Kidney tubule cell (primary cell): Measurements from ENCODE around the gene LAMB1.
A peak's percentile ranks its signal among the peaks of the same experiment; 100 is the strongest.
"Not testable (repeated sequence)": the region's sequence is repeated elsewhere in the genome, so short reads cannot be mapped to it uniquely, and the experiment has no call there.

Source experiments
- DNase-seq: peaks from one replicate; pipeline ENCODE4 v3.0.0-alpha.2; 2018; ENCODE audit warnings: low spot score

Gene LAMB1

DNA sequence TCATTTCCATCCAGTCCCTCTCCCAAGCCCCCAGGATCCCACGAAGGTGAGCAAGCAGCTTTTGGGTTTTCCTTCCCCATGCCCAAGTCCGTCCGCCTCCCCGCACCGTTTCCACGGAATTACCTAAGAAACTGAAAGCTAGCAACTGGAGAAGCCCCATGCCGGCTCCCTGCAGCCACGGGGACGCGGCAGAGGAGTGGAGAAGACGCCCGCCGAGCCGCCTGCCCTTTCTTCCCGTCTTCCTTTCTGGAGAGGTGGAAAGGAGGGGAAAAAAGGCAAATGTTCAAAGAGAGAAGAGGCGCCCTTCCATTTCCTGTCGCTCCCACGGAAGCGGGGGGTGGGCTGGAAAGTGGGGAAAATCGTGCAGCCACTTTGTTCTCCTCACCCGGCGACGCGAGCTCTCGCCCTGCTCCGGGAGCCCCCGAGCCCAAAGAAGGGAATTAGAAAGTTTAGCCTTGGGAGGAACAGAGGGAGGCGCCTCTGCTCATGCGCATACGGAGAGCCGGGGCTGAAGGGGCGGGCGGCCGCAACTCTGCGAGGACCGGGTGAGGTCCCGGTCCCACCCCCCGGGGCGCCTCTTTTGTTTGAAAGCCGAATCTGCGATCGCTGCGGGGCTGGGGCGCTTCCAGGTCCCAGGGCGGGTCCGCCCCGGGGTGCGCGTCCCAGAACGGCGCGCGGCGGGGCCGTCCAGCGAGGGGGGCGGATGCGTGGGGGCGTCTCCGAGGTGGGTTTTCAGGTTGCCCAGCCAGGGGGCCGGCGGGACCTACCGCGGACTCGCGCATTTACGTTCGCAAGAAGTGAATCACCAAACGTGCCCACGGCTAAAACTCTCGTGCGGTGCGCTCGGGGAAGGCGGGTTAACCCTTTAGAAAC lies at the start of gene LAMB1:
Gene LAMB1, minus strand, starts transcription at position 436 of the 873 bp plus-strand sequence. Its CDS starts 276 bp downstream, at position 160.
- peak; percentile 90 for DNase-seq

GRCh38 chr7:108051454-108051853 lies 48.5 kb upstream of the LAMB1 start:
- DNase-seq = no peak

DNA sequence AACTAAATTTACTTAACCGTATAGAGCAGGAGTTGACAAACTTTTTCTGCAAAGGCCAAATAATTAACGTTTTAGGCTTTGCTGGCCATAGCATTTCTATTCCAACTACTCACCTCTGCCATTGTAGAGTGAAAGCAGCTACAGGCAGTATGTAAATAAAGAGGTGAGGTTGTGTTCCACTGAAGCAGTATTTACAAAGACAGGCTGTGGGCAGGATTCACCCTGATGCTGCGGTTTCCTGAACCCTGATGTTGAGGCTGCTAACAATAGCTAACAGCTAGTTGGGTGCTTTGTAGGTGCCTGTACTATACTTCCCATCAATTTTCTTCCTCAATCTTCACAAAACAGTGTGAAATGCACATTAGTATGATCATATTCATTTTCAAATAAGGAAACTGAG lies 47.0 kb upstream of the LAMB1 start:
- no peak for DNase-seq

DNA sequence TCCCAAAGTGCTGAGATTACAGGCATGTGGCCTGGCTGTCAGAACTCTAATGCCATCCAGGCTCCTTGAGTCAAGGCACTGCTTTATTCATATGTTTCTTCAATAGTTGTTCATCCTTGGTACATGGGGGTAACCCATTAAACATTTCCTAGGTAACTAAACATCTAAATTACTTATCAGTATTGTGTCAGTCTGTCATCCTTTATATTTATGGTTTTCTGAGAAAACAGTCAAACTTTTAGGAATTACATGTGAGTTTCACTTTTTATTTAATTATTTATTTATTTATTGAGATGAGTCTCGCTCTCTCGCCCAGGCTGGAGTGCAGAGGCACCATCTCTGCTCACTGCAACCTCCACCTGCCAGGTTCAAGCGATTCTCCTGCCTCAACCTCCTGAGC lies 45.5 kb upstream of the LAMB1 start:
- DNase-seq = no peak

DNA sequence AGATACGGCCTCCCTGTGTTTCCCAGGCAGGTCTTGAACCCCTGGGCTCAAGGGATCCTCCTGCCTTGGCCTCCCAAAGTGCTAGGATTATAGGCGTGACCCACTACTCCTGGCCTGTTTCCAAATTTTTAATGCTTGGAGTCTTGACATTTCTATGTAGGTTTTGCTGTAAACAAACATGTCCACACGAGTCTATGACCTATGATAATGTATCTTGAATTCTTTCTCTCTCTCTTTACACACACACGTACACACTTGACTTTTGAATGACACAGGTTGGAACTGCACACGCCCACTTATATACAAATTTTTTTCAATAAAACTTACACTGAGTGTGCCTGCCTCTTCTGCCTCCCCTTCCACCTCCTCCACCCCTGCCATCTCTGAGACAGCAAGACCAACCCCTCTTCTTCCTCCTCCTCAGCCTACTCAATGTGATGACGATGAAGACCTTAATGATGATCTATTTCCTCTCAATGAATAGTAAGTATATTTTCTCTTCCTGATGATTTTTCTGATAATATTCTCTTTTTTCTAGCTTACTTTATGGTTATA lies 44.1 kb upstream of the LAMB1 start:
- no peak for DNase-seq

DNA sequence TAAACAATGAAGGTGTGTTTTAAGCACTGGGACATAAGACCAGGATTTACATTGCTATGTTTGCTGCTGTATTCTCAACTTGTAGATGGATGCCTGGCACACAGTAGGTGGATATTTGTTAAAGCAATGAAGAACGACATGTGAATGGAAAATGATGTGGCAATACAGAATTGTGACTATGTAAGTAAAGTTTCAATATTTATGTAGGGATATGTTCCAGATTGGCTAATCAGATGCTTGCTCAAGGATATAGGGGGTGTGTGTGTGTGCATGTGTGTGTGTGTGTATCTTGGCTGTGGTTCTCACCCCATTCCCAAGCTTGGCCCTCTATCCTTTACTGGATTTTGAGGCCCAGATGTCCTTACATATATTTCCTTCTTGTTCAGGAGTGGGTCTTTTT lies 42.7 kb upstream of the LAMB1 start:
- DNase-seq = no peak

DNA sequence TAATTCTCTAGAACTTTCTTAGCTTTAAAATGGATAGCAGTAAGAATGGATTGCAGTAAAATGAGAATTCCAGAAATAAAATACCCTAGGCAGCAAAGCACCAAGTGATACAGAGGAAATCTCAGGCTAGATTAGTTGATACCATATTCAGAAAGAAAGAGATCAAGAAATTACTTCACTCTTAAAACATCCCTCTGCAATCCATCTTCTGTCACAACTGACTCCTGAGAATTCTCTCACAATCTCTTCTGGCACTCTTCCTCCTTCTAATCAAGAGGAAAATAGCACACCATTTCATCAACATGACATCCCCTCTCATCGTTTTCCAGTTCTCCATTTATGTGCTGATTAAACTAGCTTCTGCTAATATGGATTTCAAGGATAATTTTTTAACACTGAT lies 42.2 kb upstream of the LAMB1 start:
- DNase-seq = peak; percentile 9

DNA sequence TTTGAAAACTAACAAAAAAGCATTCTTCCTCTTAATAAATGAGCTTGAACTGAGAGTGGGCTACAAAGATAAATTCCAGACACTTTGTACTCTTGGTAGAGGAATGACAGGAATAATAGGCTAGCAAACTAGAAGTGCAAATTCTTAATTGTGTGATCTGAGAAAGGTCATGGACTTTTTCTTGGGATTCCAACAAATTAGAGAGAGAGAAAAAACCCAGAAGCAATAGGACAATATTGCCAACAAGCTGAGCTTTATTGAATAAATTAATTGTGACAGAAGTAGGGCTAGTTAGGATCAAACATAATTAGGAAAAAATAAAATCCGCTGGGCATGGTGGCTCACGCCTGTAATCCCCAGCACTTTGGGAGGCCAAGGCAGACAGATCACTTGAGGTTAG lies 41.4 kb upstream of the LAMB1 start:
- DNase-seq = no peak

GRCh38 chr7:108038986-108039385 lies 36.0 kb upstream of the LAMB1 start:
- no peak for DNase-seq

DNA sequence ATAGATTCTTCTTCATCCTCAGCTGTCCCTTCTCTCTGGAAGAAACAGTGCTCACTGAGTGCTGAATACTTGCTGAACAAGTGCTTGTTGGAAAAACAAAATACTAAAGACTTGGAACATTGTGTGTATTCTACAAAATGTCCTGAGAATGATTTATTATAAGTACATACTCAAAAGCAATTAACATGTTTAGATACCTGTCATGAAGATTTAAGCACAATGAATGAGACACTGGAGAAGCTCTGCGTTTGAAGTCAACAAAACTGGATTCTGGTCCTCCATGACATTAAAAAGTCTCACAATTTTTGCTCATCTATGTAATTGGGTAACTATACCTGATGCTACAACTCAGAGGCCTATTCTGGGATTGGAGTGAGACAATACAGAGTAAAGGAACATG lies 34.8 kb upstream of the LAMB1 start:
- DNase-seq = no peak

DNA sequence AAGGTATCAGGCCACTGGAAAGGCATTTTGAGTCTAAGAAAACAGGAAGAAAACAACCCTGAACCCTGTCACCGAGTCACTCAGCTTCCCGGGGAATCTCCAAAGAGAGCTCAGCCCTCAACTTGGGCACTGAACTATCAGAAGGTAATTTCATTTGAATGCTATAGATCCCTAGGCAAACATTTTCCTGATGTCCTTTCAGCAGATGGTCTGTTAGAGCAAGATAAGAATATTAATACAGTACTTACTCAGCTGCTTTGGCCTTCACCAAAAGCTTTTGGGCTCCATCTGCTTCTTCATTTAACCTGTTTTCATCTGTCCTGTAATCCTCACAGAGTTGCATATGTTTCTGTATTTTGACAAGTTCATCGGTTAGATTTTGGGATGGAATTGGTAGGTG lies 34.2 kb upstream of the LAMB1 start:
- DNase-seq = no peak

DNA sequence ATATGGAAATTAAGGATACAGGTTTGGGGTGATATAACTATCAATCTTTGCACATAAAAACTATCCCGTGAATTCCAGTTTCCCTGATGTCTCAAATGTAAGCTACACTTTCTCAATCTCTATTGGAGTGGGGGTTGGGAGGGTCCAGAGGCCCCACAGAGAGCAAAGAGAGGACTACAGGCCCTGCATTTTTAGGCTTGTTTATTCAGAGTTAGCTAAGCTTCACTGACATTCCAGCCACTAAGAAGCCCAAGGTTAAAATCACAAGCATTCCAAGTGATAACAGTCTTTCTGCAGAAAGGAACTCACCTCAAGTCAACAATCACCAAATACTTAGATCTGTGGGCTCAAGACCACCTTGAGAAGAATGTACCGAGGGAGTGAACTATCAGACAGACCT lies 31.6 kb upstream of the LAMB1 start:
- DNase-seq = no peak

GRCh38 chr7:108033776-108034497 lies 31.0 kb upstream of the LAMB1 start:
- DNase-seq = no peak

DNA sequence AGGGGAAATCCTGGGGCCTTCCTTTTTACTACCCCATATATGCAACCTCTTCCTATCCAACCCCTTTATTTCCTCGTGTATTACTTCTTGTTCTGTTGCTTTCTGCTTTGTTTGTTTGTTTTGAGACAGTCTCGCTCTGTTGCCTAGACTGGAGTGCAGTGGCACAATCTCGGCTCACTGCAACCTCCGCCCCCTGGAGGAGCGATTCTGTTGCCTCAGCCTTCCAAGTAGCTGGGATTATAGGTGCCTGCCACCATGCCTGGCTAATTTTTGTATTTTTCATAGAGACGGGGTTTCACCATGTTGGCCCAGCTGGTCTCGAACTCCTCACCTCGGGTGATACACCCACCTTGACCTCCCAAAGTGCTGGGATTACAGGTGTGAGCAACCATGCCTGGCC lies 30.3 kb upstream of the LAMB1 start:
- not testable (repeated sequence) for DNase-seq

GRCh38 chr7:108030516-108030915 lies 27.6 kb upstream of the LAMB1 start:
- DNase-seq = peak; percentile 73

GRCh38 chr7:108029034-108029433 lies 26.1 kb upstream of the LAMB1 start:
- DNase-seq = no peak

DNA sequence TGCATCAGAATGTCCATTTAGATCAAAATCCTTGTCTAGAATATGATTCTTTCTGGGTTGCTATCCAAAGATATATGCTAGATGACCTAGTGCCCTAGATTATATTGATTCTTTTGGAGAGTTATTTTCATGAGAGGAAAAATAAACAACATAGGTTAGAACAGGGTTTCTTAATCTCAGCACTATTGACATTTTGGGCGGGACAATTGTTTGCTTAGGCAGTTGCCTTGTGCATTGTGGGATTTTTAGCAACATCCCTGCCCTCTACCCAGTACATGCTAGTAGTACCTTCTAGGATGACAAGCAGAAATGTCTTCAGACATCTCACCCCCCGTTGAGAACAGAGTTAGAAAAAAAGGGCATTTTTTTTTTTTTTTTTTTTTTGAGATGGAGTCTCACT lies 25.1 kb upstream of the LAMB1 start:
- DNase-seq = no peak

GRCh38 chr7:108027239-108027638 lies 24.3 kb upstream of the LAMB1 start:
- DNase-seq = no peak

DNA sequence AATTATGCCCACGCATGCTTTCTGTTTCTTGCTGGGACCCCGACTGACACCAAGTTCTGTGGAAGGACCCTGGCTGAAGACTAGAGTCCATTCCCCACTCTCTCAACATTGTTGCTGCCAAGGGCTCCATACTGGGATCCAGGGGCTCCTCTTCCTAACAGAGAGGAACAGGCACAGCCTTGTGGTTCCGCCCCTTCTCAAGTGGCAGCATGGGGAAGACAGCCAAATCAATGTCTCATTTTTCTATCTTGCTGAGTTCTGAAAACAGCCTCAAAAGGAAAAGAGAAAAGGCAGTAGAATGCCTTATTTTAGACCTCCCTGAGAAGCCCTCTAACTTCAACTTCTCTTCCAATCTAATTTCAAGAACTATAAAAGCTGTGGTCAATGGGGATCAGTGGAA lies 23.7 kb upstream of the LAMB1 start:
- DNase-seq = no peak

DNA sequence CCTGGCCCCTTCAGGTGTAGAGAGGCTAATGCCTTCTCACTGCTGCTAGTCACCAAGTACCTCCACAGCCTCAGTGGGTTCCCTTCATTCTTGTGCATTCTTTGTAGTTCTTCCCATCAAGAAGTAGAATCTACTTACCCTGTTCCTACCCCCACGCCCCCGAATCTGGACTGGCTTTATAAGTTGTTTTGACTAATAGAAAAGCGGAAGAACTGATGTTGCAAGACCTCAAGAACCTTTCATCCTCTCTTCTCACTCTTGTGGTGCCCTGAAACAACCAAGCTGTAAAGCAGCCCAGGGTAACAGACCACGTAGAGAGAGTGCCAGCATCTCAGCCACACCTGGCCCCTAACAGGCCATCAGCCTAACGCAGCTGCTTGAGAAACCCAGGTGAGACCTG lies 23.2 kb upstream of the LAMB1 start:
- no peak for DNase-seq

DNA sequence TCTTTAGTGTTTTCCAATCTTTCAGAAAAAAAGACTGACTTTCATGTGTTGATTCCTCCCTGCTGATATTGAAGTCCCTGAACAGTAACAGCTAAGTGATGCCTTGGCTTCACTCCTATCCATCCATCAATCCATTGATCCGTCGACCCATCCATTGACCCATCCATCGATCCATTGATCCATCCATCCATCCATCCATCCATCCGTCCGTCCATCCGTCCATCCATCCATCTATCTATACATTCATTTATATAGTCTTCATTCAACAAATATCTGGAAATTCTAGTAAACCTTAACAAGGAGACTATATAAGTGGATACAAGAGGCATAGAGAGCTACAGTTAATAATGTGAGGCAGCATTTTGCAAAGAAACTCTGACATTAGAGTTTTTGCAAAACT lies 21.6 kb upstream of the LAMB1 start:
- no peak for DNase-seq

DNA sequence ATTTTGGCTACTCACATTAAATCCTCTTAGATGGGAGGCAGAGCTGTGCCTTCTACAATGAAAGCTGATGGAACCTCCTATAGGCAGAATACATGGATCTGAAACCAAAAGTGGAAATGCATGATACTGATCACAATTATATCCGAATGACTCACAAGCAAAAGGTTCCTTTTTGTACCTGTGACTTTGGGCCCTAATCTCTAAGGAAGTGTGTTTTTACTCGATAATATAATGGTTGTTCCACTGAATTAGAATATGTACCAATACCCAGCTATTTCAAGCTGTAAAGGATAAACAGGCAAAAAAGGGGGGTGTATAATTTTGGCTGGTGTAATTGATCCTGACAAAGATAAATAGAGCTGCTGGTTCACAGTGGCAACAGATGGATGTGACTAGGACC lies 17.6 kb upstream of the LAMB1 start:
- DNase-seq = no peak

GRCh38 chr7:108018668-108019067 lies 15.7 kb upstream of the LAMB1 start:
- DNase-seq = no peak
